Measurements from ENCODE around the gene TCAP.

The TCAP gene

DNA sequence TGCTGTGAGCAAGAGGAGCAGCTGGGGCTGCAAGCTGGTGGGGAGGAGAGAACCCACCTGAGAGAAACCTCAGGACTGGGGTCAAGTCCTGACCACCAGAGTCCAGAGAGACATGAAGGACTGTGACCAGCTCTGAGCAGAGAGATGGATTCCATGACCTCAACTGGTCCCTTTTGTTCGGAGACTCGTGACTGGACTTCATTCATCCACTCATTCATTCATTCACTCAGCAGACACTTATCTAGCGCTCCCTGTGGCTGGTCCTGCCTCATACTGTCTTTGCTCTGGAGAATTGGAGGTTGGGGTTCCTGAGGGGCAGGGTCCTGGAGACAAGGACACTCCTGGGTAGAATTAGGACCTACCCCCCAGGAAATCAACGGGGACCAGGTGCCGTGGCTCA lies 38.8 kb downstream of the TCAP start:
- TF ChIP-seq, protein P1, sequence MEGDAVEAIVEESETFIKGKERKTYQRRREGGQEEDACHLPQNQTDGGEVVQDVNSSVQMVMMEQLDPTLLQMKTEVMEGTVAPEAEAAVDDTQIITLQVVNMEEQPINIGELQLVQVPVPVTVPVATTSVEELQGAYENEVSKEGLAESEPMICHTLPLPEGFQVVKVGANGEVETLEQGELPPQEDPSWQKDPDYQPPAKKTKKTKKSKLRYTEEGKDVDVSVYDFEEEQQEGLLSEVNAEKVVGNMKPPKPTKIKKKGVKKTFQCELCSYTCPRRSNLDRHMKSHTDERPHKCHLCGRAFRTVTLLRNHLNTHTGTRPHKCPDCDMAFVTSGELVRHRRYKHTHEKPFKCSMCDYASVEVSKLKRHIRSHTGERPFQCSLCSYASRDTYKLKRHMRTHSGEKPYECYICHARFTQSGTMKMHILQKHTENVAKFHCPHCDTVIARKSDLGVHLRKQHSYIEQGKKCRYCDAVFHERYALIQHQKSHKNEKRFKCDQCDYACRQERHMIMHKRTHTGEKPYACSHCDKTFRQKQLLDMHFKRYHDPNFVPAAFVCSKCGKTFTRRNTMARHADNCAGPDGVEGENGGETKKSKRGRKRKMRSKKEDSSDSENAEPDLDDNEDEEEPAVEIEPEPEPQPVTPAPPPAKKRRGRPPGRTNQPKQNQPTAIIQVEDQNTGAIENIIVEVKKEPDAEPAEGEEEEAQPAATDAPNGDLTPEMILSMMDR (IDR thresholded peaks at IDR 0.05; ENCODE audit: borderline replicate concordance, control extremely low read depth, extremely low read depth, insufficient read depth, missing control alignments) = no peak
- no peak for DNase-seq (ENCODE audit: low spot score)
- in situ Hi-C loops (cut with MboI; ENCODE audit: low sequenced_read_pairs, unreplicated experiment) = no loop called here

DNA sequence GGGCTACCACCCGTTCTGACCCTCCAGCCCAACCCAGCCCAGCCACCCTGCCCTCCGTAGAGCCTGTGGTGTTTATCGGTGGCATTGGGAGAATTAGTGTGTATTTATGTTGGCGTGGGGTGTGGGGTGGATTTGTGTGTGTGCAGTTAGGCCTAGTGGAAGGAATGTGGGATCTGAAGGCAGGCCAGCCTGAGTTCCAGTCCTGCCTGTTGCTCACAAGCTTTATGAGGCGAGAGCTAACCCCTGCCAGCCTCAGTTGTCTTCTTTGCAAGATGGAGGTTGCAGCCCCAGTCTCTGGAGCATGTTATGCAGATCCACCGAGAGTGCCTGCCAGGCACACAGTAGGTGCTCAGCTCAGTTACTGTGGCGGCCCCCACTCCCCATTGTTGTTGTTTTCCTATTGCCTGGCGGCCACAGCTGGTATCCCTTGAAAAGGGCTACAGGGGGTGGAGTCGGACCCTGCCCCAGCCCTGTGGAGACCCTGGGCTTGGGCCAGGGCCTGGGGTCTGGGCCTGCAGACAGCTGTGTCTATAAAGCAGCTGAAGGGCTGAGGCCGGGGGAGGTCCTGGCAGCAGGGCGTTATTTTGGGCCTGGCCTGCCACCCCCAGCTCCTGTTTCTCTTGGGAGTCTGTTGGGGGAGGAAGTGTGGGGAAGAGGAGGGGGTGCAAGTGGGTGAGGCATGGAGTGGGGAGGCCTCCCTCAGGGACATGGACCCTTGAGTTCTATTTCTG lies 39.8 kb downstream of the TCAP start:
- no peak for DNase-seq (ENCODE audit: low spot score)
- in situ Hi-C loops (cut with MboI; ENCODE audit: low sequenced_read_pairs, unreplicated experiment) = no loop called here
- TF ChIP-seq, protein P1 (IDR thresholded peaks at IDR 0.05; ENCODE audit: borderline replicate concordance, control extremely low read depth, extremely low read depth, insufficient read depth, missing control alignments) = no peak

DNA sequence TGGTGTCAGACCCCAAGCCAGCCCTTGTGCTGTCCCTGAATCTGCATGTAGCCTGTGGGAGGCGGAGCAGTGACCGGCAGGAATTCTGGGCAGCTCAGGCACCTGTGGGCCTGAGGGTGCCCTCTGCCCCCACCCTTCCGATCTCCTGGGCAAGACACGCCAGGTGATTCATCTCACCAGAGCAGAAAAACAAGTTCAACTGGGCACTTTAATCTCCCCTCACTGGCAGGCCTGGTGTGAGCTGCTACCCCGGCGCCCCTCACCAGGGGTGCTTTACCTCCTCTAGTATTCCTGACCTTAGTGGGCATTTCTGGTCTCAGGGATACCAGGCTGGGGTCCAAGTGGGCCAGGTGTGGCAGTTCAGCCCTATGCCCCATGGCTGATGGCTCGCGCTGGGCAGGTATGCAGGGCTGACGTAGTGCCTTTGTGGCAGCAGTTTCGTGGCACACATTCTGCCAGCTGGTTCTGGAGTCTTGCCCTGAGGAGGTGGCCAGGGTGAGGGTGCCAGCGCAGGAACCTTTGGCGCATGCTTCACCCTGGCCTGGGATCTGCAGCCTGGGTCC lies 40.7 kb downstream of the TCAP start:
- TF ChIP-seq, protein P1 (IDR thresholded peaks at IDR 0.05; ENCODE audit: borderline replicate concordance, control extremely low read depth, extremely low read depth, insufficient read depth, missing control alignments) = no peak
- in situ Hi-C loops (cut with MboI; ENCODE audit: low sequenced_read_pairs, unreplicated experiment) = no loop called here
- no peak for DNase-seq (ENCODE audit: low spot score)

DNA sequence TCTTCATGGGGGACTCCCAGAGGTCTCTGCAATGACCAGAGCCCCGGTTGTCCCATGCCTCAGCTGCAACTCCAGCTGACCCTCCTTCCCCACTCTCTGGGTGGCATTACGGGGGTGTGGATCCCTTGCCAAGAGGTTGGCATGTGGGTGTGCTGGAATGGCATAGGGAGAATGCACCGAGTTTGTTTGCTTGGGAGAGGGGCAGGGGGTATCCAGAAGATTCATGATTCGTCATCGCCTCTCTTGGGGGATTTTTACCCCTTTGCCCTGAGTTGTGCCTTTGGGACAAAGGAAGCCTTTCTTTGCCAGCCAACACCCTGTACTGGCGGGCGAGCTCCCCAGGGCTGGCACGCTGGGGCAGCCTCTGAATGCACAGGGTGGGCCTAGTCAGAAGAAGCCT lies 41.2 kb downstream of the TCAP start:
- TF ChIP-seq, protein P1 (IDR thresholded peaks at IDR 0.05; ENCODE audit: borderline replicate concordance, control extremely low read depth, extremely low read depth, insufficient read depth, missing control alignments) = no peak
- in situ Hi-C loops (cut with MboI; ENCODE audit: low sequenced_read_pairs, unreplicated experiment) = no loop called here
- no peak for DNase-seq (ENCODE audit: low spot score)

DNA sequence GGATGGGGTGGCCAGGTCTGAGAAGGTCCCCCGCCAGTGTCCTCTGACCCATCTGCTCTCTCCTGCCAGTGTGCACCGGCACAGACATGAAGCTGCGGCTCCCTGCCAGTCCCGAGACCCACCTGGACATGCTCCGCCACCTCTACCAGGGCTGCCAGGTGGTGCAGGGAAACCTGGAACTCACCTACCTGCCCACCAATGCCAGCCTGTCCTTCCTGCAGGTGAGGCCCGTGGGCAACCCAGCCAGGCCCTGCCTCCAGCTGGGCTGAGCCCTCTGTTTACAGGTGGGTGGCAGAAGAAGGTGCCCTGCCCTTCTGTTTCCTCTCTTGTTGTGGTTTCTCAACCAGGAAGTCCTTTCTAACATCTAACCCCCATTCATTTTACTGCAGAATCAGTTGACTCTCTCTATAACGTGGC lies 41.8 kb downstream of the TCAP start:
- TF ChIP-seq, protein P1 (IDR thresholded peaks at IDR 0.05; ENCODE audit: borderline replicate concordance, control extremely low read depth, extremely low read depth, insufficient read depth, missing control alignments) = no peak
- in situ Hi-C loops (cut with MboI; ENCODE audit: low sequenced_read_pairs, unreplicated experiment) = no loop called here

DNA sequence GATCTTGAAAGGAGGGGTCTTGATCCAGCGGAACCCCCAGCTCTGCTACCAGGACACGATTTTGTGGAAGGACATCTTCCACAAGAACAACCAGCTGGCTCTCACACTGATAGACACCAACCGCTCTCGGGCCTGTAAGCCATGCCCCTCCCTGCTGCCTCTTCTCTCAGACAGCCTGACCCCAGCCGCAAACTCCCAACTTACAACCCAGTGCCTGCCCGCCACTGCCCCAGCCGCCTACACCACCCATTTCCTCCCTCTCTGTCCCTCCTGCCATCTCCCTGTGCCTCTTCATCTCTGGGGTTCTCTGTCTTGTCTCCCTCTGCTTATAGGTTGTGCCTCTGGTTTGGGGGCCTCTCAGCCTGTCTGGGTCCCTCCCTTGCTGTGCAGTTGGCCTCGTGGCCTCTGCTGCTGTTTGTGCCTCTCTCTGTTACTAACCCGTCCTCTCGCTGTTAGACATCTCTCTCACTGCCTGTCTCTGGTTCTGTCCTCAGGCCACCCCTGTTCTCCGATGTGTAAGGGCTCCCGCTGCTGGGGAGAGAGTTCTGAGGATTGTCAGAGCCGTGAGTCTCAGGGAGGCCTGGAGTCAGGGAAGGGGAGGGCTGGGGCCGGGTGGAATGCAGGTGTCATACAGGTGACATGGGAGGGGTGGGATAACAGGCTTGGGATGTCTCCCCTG lies 44.3 kb downstream of the TCAP start:
- TF ChIP-seq, protein P1 (IDR thresholded peaks at IDR 0.05; ENCODE audit: borderline replicate concordance, control extremely low read depth, extremely low read depth, insufficient read depth, missing control alignments) = no peak
- no peak for DNase-seq (ENCODE audit: low spot score)
- in situ Hi-C loops (cut with MboI; ENCODE audit: low sequenced_read_pairs, unreplicated experiment) = no loop called here

More for the DNA sequence above, 41.8 kb downstream of the TCAP start:
- DNase-seq (ENCODE audit: low spot score) = no peak
